Urinary bladder (tissue), 4 donors: ENCODE measurements around the gene PLXNB2. TPM values are rescaled to one million over a fixed set of nuclear protein-coding genes. Genes with fewer than 3 reads are reported as not detected.
A peak's percentile ranks its signal among the peaks of the same experiment; 100 is the strongest.

ENCODE experiments used
- DNase-seq: peaks from one replicate; pipeline ENCODE4 v3.0.0-alpha.2; 2015; ENCODE audit errors: extremely low spot score
- H3K27ac ChIP-seq: one replicate; pipeline ENCODE4 v1.5.1; 2013; ENCODE audit warnings: low read depth, mild to moderate bottlenecking, moderate library complexity
- H3K36me3 ChIP-seq: one replicate; pipeline ENCODE4 v1.6.1; 2013; ENCODE audit warnings: mild to moderate bottlenecking, moderate library complexity; ENCODE audit not compliant: insufficient read depth
- H3K4me1 ChIP-seq: one replicate; pipeline ENCODE4 v1.6.1; 2013; ENCODE audit warnings: mild to moderate bottlenecking, moderate library complexity; ENCODE audit not compliant: insufficient read depth
- H3K4me3 ChIP-seq: one replicate; pipeline ENCODE4 v1.5.1; 2013; ENCODE audit warnings: low read depth, low read length
- WGBS: extraction: QIAGEN DNeasy Blood & Tissue Kit; methylation state at CpG from one replicate; pipeline ENCODE4 v1.1.7; 2013; 5-methylcytosine and 5-hydroxymethylcytosine counted together
- polyA plus RNA-seq: library from polyadenylated mRNA; stranded (reverse); fragments of 200-250 nt; gene quantifications from one replicate; pipeline ENCODE4 v1.2.3, GENCODE V29; 2013
- total RNA-seq: library from RNA; depleted of rRNA; stranded (reverse); fragments of >200 nt; gene quantifications from one replicate; pipeline ENCODE4 v1.2.3, GENCODE V29; 2014
- donor health status: healthy with polysubstance abuse.
- donor health status: healthy.

Gene PLXNB2, protein sequence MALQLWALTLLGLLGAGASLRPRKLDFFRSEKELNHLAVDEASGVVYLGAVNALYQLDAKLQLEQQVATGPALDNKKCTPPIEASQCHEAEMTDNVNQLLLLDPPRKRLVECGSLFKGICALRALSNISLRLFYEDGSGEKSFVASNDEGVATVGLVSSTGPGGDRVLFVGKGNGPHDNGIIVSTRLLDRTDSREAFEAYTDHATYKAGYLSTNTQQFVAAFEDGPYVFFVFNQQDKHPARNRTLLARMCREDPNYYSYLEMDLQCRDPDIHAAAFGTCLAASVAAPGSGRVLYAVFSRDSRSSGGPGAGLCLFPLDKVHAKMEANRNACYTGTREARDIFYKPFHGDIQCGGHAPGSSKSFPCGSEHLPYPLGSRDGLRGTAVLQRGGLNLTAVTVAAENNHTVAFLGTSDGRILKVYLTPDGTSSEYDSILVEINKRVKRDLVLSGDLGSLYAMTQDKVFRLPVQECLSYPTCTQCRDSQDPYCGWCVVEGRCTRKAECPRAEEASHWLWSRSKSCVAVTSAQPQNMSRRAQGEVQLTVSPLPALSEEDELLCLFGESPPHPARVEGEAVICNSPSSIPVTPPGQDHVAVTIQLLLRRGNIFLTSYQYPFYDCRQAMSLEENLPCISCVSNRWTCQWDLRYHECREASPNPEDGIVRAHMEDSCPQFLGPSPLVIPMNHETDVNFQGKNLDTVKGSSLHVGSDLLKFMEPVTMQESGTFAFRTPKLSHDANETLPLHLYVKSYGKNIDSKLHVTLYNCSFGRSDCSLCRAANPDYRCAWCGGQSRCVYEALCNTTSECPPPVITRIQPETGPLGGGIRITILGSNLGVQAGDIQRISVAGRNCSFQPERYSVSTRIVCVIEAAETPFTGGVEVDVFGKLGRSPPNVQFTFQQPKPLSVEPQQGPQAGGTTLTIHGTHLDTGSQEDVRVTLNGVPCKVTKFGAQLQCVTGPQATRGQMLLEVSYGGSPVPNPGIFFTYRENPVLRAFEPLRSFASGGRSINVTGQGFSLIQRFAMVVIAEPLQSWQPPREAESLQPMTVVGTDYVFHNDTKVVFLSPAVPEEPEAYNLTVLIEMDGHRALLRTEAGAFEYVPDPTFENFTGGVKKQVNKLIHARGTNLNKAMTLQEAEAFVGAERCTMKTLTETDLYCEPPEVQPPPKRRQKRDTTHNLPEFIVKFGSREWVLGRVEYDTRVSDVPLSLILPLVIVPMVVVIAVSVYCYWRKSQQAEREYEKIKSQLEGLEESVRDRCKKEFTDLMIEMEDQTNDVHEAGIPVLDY (N-terminal part only)
- 61.7 TPM for total RNA-seq
- polyA plus RNA-seq, result 106 TPM

DNA sequence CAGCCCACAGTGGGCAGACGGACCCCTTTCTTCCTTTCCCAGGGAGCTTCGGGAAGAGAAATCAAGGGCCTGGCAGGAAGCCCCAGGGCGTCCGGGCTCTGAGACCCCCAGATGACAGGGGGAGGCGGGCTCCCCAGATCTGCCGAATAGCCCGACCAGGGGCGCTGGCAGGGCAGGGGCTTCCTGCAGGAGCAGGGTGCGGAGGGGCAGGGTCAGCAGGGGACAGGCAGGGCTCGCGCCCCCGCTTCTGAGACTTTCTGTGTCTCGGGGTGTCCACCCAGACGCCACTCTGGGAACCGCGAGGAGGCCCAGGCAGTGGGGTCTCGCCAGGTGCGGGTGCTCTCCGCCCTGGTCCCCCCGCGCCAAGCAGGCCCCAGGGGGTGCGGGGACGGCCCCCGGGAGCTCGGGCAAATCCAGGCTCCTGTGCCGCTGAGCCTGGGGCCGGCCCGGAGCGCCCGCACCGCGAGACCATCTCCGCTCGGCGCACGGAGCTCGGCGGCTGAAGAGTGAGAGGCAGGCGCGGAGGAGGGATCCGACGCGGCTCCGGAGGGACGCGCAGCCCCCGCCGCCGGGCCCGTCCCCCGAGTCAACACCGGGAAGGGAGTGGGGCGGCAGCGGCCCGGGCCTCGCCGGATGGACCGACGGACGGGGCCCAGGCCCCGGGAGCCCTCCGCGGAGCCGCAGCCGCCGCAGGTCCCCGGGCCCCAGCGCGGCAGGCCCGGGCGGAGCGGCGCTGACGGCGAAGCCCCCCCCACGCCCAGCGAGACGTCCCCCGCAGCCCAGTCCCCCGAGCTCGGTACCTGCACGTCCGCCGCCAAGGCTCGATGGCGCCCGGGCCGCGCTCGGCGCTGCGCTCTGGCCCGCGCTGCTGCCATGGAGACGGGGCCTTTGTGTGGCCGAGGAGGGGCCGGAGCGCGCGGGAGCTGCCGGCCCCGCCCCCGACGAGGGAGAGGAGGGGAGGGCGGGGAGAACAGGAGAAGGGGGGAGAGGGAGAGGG, at the start of gene PLXNB2:
Gene PLXNB2, minus strand, starts transcription at position 894 of the 997 bp plus-strand sequence. CDS start 17,062 bp downstream, outside the sequence.
- H3K36me3 ChIP-seq, result no peaks in the 10 kb centered on the region
- H3K27ac ChIP-seq, result peak within 1 kb of the TSS; percentile 94
- peak within 1 kb of the TSS; percentile 80 for H3K4me3 ChIP-seq
- WGBS, result under 1% methylated on average over 102 of the region's 105 CpGs
- peaks cover 2% of the 10 kb centered on the region for H3K4me1 ChIP-seq
- DNase-seq, result peak; percentile 59

DNA sequence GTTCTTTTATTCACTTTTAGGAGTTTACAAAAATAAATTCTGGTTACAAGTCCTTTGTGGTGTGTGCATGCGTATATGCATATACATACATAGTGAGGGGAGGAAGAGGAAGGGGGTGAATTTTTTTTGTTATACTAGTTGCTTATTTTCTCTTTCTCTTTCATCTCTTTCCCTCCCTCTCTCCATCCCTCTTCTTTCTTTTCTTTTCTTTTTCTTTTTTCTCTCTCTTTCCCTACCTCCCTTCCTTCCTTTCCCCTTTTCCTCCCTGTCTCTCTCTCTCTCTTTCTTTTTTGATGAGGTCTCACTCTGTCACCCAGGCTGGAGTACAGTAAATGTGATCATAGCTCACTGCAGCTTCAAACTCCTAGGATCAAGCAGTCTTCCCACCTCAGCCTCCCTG, 49.8 kb upstream of the PLXNB2 start:
- no peak for DNase-seq
- Histone ChIP-seq H3K27ac (no peak overlapping the region), H3K36me3 (no peaks in the 10 kb centered on the region), H3K4me1 (no peaks in the 10 kb centered on the region), H3K4me3 (no peak overlapping the region)
- 83% methylated on average over 1 of the region's 1 CpG for WGBS

DNA sequence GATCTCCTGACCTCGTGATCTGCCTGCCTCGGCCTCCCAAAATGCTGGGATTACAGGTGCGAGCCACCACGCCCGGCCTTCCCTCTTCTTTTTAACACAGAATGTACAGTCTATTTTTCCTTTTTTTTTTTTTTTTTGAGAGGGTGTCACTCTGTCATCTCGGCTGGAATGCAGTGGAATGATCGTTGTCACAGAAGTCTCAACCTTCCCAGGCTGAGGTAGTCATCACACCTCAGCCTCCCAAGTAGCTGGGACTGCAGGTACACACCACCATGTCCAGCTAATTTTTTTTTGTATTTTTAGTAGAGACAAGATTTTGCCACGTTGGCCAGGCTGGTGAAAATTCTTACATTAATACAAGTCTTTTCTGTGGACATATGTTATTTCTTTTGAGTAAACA, 48.7 kb upstream of the PLXNB2 start:
- 94% methylated on average over 8 of the region's 8 CpGs for WGBS
- no peaks in the 10 kb centered on the region for H3K36me3 ChIP-seq
- DNase-seq, result no peak
- H3K27ac ChIP-seq, result no peak overlapping the region
- no peak overlapping the region for H3K4me3 ChIP-seq
- no peaks in the 10 kb centered on the region for H3K4me1 ChIP-seq

DNA sequence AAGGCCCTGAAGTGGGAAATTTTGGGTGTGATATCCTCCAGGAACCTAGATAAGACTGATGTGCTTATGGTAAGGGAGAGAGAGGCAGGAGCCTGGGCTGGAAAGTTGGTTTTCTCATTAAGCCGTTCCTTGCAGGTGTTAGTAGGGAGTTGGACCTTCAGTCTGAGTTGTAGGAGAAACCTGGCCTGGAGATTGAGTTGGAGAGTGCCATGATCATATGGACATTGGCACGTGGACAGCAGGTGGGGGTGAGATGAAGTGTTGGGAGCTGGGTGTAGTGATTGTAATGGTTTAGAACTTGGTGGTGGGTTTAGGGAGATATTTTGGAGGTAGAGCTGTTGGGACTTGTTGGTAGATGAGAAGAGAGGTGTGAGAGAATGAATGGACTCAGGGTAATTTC, 40.6 kb upstream of the PLXNB2 start:
- DNase-seq, result no peak
- Histone ChIP-seq H3K27ac (no peak overlapping the region), H3K4me1 (peaks cover 3% of the 10 kb centered on the region), H3K4me3 (no peak overlapping the region), H3K36me3 (no peaks in the 10 kb centered on the region)
- WGBS, result 72% methylated on average over 2 of the region's 2 CpGs

DNA sequence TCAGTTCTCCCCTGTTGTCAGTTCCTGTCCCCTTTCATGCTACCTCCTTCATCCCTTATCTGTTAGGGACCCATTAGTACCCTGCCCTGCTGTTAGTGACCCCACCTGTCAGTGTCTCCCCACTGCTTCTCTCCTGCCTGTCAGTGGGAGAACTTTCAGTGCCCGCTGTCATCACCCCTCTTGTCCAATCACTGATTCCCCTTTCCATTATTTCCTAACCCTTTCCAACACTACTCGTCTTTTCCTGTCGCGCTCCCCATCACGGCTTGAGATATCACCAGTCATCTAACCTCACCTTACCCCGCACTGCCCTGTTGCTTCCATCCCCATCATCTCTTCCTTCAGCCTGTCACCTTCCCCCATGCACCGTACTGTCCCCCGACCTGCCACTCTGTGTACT, 39.7 kb upstream of the PLXNB2 start:
- Histone ChIP-seq H3K4me3 (no peak overlapping the region), H3K36me3 (no peaks in the 10 kb centered on the region), H3K4me1 (peaks cover 3% of the 10 kb centered on the region), H3K27ac (no peak overlapping the region)
- 82% methylated on average over 8 of the region's 8 CpGs for WGBS
- no peak for DNase-seq

DNA sequence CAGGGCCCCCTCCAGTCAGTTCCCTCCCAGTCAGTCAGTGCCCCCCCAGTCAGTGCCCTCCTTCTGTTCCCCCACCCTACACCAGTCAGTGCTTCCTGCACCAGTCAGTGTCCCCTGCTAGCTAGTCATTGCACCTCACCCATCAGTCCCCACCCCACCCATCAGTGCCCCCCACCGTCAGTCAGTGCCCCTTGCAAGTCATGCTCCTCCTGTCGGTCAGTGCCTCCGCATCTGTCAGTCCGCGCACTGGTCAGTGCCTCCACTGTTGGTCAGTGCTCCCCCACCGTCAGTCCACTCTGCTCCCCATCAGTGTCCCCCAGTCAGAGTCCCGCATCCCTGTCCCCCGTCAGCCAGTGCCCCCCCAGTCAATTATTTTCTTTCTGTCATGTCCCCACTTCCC, 39.0 kb upstream of the PLXNB2 start:
- Histone ChIP-seq H3K4me1 (peaks cover 3% of the 10 kb centered on the region), H3K27ac (no peak overlapping the region), H3K4me3 (no peak overlapping the region), H3K36me3 (no peaks in the 10 kb centered on the region)
- no peak for DNase-seq
- 70% methylated on average over 8 of the region's 8 CpGs for WGBS

DNA sequence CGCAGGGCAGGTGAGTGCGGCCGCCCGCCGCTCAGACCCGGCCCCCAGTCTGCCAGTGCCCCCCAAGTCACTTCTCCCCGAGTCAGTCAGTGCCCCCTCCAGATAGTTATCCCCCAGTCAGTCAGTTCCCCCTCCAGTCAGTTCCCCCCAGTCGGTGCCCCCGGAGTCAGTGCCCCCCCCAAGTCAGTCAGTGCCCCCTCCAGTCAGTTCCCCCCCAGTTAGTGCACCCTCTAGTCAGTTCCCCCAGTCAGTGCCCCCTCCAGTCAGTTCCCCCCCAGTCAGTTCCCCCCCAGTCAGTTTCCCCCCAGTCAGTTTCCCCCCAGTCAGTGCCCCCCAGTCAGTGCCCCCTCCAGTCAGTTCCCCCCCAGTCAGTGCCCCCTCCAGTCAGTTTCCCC, 36.1 kb upstream of the PLXNB2 start:
- Histone ChIP-seq H3K27ac (no peak overlapping the region), H3K4me3 (peak overlapping the region; percentile 98), H3K4me1 (peaks cover 3% of the 10 kb centered on the region), H3K36me3 (no peaks in the 10 kb centered on the region)
- WGBS, result 4% methylated on average over 9 of the region's 9 CpGs
- DNase-seq, result no peak

DNA sequence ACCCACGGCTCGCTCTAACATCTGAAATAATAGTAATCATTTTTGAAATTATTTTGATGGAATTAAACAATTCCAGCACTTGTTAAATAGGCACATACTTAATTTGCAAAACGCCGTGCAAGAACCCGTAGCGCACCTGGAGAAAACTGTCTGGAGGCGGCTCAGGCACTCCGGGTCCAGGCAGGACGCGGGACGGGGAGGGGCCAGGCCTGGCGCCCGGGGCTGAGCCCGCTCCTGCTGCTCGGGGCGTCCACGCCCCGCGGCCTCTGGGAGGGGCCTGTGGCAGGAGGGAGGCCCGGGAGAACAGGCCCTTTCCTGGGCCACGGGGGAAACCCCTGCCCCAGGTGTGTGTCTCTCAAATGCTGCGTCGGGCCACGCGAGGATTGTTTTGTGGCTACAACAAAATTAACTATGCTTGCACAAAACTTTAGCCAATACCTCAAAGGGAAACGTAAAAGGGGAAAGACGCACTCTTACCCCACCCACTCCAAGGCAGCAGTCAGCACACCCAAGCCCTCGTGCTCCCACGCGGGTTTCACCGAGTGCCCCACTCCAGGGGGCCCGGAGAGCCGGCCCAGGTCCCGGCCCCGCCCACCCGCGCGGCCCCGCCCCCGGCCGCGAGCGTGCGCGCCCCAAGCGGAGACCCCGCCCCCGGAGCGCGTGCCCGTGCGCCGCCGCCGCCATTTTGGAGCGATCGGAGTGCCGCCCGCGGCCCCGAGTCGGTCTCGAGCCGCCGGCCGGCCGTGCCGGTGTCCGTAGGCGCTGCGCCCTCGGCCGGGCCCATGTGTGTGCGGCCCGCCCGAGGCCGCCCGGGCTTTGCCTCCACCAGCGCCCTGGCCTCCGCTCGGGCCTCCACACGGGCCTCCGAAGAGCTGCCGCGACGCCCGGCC, 35.5 kb upstream of the PLXNB2 start, which contains the start of gene PPP6R2:
Gene PPP6R2, plus strand, starts transcription at position 677 of the 890 bp plus-strand sequence. CDS start 50,582 bp downstream, outside the sequence.
- under 1% methylated on average over 87 of the region's 87 CpGs for WGBS
- Histone ChIP-seq H3K36me3 (no peaks in the 10 kb centered on the region), H3K4me1 (peaks cover 3% of the 10 kb centered on the region), H3K27ac (no peak within 1 kb of the TSS), H3K4me3 (peak within 1 kb of the TSS; percentile 98)
- DNase-seq, result no peak

DNA sequence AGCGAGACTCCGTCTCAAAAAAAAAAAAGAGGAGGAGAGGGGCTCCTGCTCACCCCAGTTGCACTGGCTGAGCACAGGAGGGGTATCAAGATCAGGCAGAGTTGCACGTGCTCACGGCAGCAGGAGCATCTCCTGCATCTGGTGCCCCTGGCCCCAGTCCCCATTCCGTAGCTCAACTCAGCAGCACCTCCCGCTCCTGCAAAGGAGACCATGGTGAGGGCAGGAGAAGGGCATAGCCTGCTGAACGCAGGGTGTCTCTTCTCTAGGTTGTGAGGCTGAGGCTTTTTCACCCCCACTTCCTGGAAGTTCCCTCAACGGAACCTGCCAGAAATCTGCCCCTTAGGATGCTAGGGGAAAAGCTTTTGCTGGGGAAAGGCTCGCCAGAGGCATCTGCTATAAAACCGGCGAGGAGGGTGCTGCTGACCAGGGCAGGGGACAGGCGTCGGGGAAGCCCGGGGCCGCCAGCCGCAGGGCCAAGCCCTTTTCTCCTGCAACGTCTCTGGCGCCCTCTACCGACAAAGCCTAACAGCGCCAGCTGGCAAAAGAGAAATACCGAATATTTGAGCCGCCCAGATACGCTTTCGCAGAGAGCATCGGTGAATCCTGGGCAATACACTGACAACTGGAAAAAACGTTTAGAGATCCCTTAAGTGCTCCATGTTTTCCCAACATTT, 34.7 kb upstream of the PLXNB2 start:
- Histone ChIP-seq H3K27ac (no peak overlapping the region), H3K36me3 (no peaks in the 10 kb centered on the region), H3K4me1 (peaks cover 3% of the 10 kb centered on the region), H3K4me3 (peak overlapping the region; percentile 98)
- WGBS, result 15% methylated on average over 26 of the region's 26 CpGs
- DNase-seq, result peak; percentile 67

DNA sequence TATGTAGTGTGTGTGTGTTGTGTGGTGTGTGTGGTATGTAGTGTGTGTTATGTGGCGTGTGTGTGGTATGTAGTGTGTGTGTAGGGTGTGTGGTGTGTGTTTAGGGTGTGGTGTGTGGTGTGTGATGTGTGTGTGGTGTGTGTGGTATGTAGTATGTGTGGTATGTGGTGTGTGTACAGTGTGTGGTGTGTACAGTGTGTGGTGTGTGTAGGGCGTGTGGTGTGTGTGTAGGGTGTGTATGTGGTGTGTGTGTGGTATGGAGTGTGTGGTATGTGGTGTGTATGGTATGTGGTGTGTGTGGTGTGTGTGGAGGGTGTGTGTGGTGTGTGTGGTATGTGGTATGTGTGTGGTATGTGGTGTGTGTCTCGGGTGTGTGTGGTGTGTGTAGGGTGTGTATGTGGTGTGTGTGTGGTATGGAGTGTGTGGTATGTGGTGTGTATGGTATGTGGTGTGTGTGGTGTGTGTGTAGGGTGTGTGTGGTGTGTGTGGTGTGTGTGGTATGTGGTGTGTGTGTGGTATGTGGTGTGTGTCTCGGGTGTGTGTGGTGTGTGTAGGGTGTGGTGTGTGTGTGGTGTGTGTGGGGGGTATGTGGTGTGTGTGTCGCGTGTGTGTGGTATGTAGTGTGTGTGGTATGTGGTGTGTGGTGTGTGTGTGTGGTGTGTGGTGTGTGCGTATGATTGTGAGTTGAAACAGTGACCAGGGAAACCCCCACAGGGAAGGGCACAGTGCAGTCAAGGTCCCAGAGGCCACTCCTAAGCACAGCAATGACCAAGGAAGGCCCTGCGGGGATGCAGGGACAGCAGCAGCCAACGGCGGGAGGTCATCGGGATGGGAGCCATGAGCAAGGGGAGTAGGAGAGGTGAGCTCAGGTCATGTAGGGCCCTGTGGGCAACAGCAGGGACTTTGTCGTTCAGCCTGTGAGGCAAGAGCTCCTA, 32.8 kb upstream of the PLXNB2 start:
- Histone ChIP-seq H3K4me3 (no peak overlapping the region), H3K27ac (no peak overlapping the region), H3K4me1 (no peaks in the 10 kb centered on the region), H3K36me3 (no peaks in the 10 kb centered on the region)
- no peak for DNase-seq
- WGBS, result 78% methylated on average over 12 of the region's 12 CpGs
